HEK293 (cell line): ENCODE results near the gene AGAP3.

Source experiments
- CTCF ChIA-PET: fragments of 350-600 bp; formaldehyde crosslinking; extraction: SDS; loops from one replicate; lab custom pipeline; 2021; ENCODE audit warnings: antibody characterized with exemption; lab: Yijun Ruan, JAX
- POLR2A ChIA-PET: fragments of 300-600 bp; formaldehyde crosslinking; extraction: SDS; loops from one replicate; lab custom pipeline; 2020; ENCODE audit warnings: antibody characterized with exemption, inconsistent platforms; lab: Yijun Ruan, JAX
- H3K27ac ChIP-seq: fragments of 200-500 bp; sonication (Bioruptor generic); 2 replicates; pipeline ENCODE4 v1.5.1; 2014; ENCODE audit warnings: low read depth, low read length, control low read depth, inconsistent platforms; ENCODE audit errors: extremely low read depth
- H3K36me3 ChIP-seq, 2 experiments: fragments of 200-500 bp in 1 of 2; sonication (Bioruptor generic) in 1 of 2; 1 replicate in 1 of 2; 2 replicates in 1 of 2; pipeline ENCODE4 v1.5.1; 2014 to 2017; ENCODE audit warnings: inconsistent platforms in 2 of 2, low read length in 2 of 2; ENCODE audit not compliant: control insufficient read depth in 2 of 2, insufficient read depth in 1 of 2
- H3K4me1 ChIP-seq: fragments of 200-500 bp; sonication (Bioruptor generic); 2 replicates; pipeline ENCODE4 v1.5.1; 2014; ENCODE audit warnings: mild to moderate bottlenecking, low read length, inconsistent platforms; ENCODE audit not compliant: control insufficient read depth, insufficient read depth
- H3K4me3 ChIP-seq: 2 replicates; pipeline ENCODE4 v1.5.1; 2011; ENCODE audit warnings: low read depth, mild to moderate bottlenecking, control low read depth, low read length, moderate library complexity
- H3K9me3 ChIP-seq: fragments of 200-500 bp; sonication (Bioruptor generic); 2 replicates; pipeline ENCODE4 v1.5.1; 2014; ENCODE audit warnings: low read depth, low read length, inconsistent platforms; ENCODE audit not compliant: control insufficient read depth, insufficient read depth
- EGR2 ChIP-seq: fragments of 450-650 bp; formaldehyde crosslinking; IDR thresholded peaks from 2 replicates; pipeline ENCODE4 v1.5.1; 2016; ENCODE audit warnings: low read depth, missing biosample characterization, missing genetic modification characterization
- HOXD13 ChIP-seq: sonication (generic); formaldehyde crosslinking; IDR thresholded peaks from 2 replicates; pipeline ENCODE4 v1.8.0; 2022; ENCODE audit warnings: missing genetic modification reagents, borderline replicate concordance
- KLF1 ChIP-seq: fragments of 450-650 bp; formaldehyde crosslinking; IDR thresholded peaks from 2 replicates; pipeline ENCODE4 v1.5.1; 2016; ENCODE audit warnings: missing biosample characterization, missing genetic modification characterization
- OSR2 ChIP-seq: fragments of 450-650 bp; formaldehyde crosslinking; IDR thresholded peaks from 2 replicates; pipeline ENCODE4 v1.5.1; 2016; ENCODE audit warnings: missing biosample characterization, missing genetic modification characterization
- SCRT1 ChIP-seq: fragments of 450-650 bp; formaldehyde crosslinking; IDR thresholded peaks from 2 replicates; pipeline ENCODE4 v1.5.1; 2016; ENCODE audit warnings: missing biosample characterization, missing genetic modification characterization, borderline replicate concordance
- SCRT2 ChIP-seq: fragments of 450-650 bp; formaldehyde crosslinking; IDR thresholded peaks from 2 replicates; pipeline ENCODE4 v1.5.1; 2016; ENCODE audit warnings: missing biosample characterization, missing genetic modification characterization
- ZFHX2 ChIP-seq: fragments of 450-650 bp; formaldehyde crosslinking; conservative IDR thresholded peaks from 2 replicates; pipeline ENCODE4 v1.5.1; 2016; ENCODE audit warnings: missing biosample characterization, missing genetic modification characterization
- ZNF138 ChIP-seq: fragments of 450-650 bp; formaldehyde crosslinking; IDR thresholded peaks from 2 replicates; pipeline ENCODE4 v1.5.1; 2016; ENCODE audit warnings: missing biosample characterization, missing genetic modification characterization, borderline replicate concordance
- ZNF155 ChIP-seq: fragments of 450-650 bp; formaldehyde crosslinking; IDR thresholded peaks from 2 replicates; pipeline ENCODE4 v1.5.1; 2016; ENCODE audit warnings: missing biosample characterization, missing genetic modification characterization
- ZNF248 ChIP-seq: fragments of 450-650 bp; formaldehyde crosslinking; IDR thresholded peaks from 2 replicates; pipeline ENCODE4 v1.5.1; 2017; ENCODE audit warnings: missing biosample characterization, missing genetic modification characterization
- ZNF366 ChIP-seq: fragments of 450-650 bp; formaldehyde crosslinking; conservative IDR thresholded peaks from 2 replicates; pipeline ENCODE4 v1.5.1; 2016; ENCODE audit warnings: missing biosample characterization, missing genetic modification characterization
- ZNF391 ChIP-seq: fragments of 450-650 bp; formaldehyde crosslinking; IDR thresholded peaks from 2 replicates; pipeline ENCODE4 v1.5.1; 2016; ENCODE audit warnings: low read depth, missing biosample characterization, missing genetic modification characterization, borderline replicate concordance
- ZNF433 ChIP-seq: fragments of 450-650 bp; formaldehyde crosslinking; IDR thresholded peaks from 2 replicates; pipeline ENCODE4 v1.5.1; 2016; ENCODE audit warnings: missing biosample characterization, missing genetic modification characterization, low read depth
- ZNF514 ChIP-seq: fragments of 450-650 bp; formaldehyde crosslinking; IDR thresholded peaks from 2 replicates; pipeline ENCODE4 v1.5.1; 2016; ENCODE audit warnings: missing biosample characterization, missing genetic modification characterization
- ZNF530 ChIP-seq: fragments of 450-650 bp; formaldehyde crosslinking; IDR thresholded peaks from 2 replicates; pipeline ENCODE4 v1.5.1; 2016; ENCODE audit warnings: low read depth, missing biosample characterization, missing genetic modification characterization
- ZNF610 ChIP-seq: fragments of 450-650 bp; formaldehyde crosslinking; IDR thresholded peaks from 2 replicates; pipeline ENCODE4 v1.5.1; 2016; ENCODE audit warnings: missing biosample characterization, missing genetic modification characterization, borderline replicate concordance
- ZNF623 ChIP-seq: fragments of 450-650 bp; formaldehyde crosslinking; IDR thresholded peaks from 2 replicates; pipeline ENCODE4 v1.5.1; 2016; ENCODE audit warnings: missing biosample characterization, missing genetic modification characterization
- ZNF843 ChIP-seq: fragments of 450-650 bp; formaldehyde crosslinking; IDR thresholded peaks from 2 replicates; pipeline ENCODE4 v1.5.1; 2016; ENCODE audit warnings: missing biosample characterization, missing genetic modification characterization
- ZSCAN30 ChIP-seq: fragments of 450-650 bp; IDR thresholded peaks from 2 replicates; pipeline ENCODE4 v1.5.1; 2018; ENCODE audit warnings: missing biosample characterization, mild to moderate bottlenecking, missing genetic modification characterization, moderate library complexity
- TF ChIP-seq, protein P1 (sequence below): fragments of 450-650 bp; formaldehyde crosslinking; IDR thresholded peaks from 2 replicates; pipeline ENCODE4 v1.5.1; 2017; ENCODE audit warnings: missing biosample characterization, missing genetic modification characterization
- TF ChIP-seq, protein P2 (sequence below): fragments of 450-650 bp; formaldehyde crosslinking; IDR thresholded peaks from 2 replicates; pipeline ENCODE4 v1.5.1; 2016; ENCODE audit warnings: missing biosample characterization, missing genetic modification characterization
- TF ChIP-seq, protein P3 (sequence below): fragments of 450-650 bp; formaldehyde crosslinking; IDR thresholded peaks from 2 replicates; pipeline ENCODE4 v1.5.1; 2016; ENCODE audit warnings: missing biosample characterization, missing genetic modification characterization
- TF ChIP-seq, protein P4 (sequence below): fragments of 450-650 bp; formaldehyde crosslinking; IDR thresholded peaks from 2 replicates; pipeline ENCODE4 v1.5.1; 2016; ENCODE audit warnings: missing biosample characterization, missing genetic modification characterization, low read depth
- TF ChIP-seq, protein P5 (sequence below): fragments of 450-650 bp; formaldehyde crosslinking; IDR thresholded peaks from 2 replicates; pipeline ENCODE4 v1.5.1; 2016; ENCODE audit warnings: missing biosample characterization, missing genetic modification characterization
- TF ChIP-seq, protein P6 (sequence below): fragments of 450-650 bp; formaldehyde crosslinking; IDR thresholded peaks from 2 replicates; pipeline ENCODE4 v1.5.1; 2017; ENCODE audit warnings: missing biosample characterization, missing genetic modification characterization

AGAP3 gene

DNA sequence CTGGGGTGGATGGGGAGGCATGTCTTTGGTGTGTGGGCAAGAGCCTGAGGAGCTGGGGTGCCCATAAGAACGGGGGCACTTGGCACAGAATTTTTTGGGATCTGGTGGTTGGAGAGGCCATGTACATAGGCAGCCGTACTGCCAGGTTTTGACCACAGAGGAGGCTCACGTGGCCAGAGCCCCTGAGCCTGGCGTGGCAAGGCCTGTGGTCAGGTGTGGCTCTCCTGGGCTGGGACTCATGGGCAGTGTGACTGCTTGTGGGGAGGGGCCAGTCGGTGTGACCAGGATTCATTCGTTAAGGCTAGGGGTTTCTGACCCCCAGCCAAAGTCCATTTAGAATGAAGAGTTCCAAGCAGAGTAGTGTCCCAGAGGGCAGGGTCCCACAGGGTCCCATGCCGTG lies 38.2 kb downstream of the AGAP3 start (continued):
- TF ChIP-seq ZNF138 (tag by site-specific recombination) (no peak), ZNF514 (no peak), ZNF610 (tag by site-specific recombination) (no peak), ZNF530 (tag by site-specific recombination) (no peak), ZNF155 (tag by site-specific recombination) (no peak), ZNF433 (no peak)
- TF ChIP-seq, protein P1, sequence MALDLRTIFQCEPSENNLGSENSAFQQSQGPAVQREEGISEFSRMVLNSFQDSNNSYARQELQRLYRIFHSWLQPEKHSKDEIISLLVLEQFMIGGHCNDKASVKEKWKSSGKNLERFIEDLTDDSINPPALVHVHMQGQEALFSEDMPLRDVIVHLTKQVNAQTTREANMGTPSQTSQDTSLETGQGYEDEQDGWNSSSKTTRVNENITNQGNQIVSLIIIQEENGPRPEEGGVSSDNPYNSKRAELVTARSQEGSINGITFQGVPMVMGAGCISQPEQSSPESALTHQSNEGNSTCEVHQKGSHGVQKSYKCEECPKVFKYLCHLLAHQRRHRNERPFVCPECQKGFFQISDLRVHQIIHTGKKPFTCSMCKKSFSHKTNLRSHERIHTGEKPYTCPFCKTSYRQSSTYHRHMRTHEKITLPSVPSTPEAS (tag by site-specific recombination), result no peak
- TF ChIP-seq, protein P2, sequence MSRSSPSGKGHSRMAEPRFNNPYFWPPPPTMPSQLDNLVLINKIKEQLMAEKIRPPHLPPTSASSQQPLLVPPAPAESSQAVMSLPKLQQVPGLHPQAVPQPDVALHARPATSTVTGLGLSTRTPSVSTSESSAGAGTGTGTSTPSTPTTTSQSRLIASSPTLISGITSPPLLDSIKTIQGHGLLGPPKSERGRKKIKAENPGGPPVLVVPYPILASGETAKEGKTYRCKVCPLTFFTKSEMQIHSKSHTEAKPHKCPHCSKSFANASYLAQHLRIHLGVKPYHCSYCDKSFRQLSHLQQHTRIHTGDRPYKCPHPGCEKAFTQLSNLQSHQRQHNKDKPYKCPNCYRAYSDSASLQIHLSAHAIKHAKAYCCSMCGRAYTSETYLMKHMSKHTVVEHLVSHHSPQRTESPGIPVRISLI, result no peak
- TF ChIP-seq, all 188 proteins: peak for 0

DNA sequence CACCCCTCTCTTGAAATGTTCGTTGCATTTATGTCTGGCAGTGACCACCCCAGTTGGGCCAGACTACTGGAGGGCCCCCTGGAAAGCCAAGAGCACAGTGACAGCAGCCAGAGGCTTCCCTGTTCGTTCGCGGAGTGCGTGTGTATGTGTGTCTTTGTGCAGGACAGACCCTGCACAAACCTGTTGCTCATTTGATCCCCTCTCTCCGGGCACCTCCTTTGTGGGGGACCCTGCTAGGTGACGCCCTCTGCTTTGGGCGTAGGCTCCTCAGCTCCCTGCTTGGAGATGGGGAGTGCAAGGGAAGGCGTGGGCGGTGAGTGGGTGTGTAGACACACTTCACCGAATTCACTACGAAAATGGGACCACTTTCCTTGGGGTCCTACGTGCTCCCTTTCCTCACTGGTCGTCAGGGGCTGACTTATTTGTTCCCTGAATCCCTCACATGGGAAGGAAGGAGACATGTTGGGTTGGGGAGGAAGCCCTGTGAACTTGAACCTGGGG lies 38.7 kb downstream of the AGAP3 start:
- Histone ChIP-seq H3K27ac (no peak overlapping the region), H3K4me3 (no peak overlapping the region), H3K36me3 (peaks cover 0 to 91% of the 10 kb centered on the region in 2 experiments; a peak in 1 of 3 replicates), H3K4me1 (no peaks in the 10 kb centered on the region), H3K9me3 (no peaks in the 10 kb centered on the region)
- TF ChIP-seq EGR2 (tag by site-specific recombination) (peak; percentile 35; the same call in 1 of the 2 replicates), ZNF623 (tag by site-specific recombination) (no peak), ZFHX2 (tag by site-specific recombination) (peak; percentile 50; the same call in 1 of the 2 replicates), ZNF391 (tag by site-specific recombination) (no peak), SCRT2 (tag by site-specific recombination) (peak; percentile 82), SCRT1 (peak; percentile 68)
- CTCF ChIA-PET, result interaction anchor here (0.7 to 2.6 kb wide), 18 partner anchors 8 to 1954 kb away, joined by 3 to 20 read pairs (median 6); partner anchors contain the start of gene H2BK1
- POLR2A ChIA-PET, result interaction anchor here (1.4 kb wide), 1 partner anchor 97 kb away, joined by 3 read pairs; the partner anchor contains the start of gene ABCB8

DNA sequence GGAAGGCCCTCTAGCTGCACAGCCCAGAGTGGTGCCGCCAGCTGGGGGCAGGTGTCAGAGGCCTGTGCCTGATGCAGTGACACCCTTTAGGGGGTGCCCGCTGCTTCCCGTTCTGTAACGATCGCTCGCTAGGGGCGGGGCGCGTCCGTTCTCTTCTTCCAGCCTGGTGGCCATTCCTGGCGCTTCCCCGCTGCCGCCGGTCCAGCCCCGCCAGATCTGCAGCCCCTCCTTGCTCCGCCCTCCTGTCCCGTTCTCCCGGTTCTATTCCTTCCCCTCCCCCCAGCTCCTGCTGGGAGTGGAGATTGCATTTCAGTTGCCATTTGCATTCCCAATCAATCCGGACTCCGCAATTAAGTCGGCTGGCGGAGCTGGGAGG lies 39.2 kb downstream of the AGAP3 start:
- Histone ChIP-seq H3K36me3 (peaks cover 0 to 91% of the 10 kb centered on the region in 2 experiments; a peak in 1 of 3 replicates), H3K4me1 (no peaks in the 10 kb centered on the region), H3K27ac (no peak overlapping the region), H3K4me3 (no peak overlapping the region), H3K9me3 (no peaks in the 10 kb centered on the region)
- ChIA-PET CTCF (no interaction called here), POLR2A (no interaction called here)
- TF ChIP-seq, protein P3, sequence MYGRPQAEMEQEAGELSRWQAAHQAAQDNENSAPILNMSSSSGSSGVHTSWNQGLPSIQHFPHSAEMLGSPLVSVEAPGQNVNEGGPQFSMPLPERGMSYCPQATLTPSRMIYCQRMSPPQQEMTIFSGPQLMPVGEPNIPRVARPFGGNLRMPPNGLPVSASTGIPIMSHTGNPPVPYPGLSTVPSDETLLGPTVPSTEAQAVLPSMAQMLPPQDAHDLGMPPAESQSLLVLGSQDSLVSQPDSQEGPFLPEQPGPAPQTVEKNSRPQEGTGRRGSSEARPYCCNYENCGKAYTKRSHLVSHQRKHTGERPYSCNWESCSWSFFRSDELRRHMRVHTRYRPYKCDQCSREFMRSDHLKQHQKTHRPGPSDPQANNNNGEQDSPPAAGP, result peak; percentile 35; the same call in 1 of the 2 replicates
- TF ChIP-seq, protein P4, sequence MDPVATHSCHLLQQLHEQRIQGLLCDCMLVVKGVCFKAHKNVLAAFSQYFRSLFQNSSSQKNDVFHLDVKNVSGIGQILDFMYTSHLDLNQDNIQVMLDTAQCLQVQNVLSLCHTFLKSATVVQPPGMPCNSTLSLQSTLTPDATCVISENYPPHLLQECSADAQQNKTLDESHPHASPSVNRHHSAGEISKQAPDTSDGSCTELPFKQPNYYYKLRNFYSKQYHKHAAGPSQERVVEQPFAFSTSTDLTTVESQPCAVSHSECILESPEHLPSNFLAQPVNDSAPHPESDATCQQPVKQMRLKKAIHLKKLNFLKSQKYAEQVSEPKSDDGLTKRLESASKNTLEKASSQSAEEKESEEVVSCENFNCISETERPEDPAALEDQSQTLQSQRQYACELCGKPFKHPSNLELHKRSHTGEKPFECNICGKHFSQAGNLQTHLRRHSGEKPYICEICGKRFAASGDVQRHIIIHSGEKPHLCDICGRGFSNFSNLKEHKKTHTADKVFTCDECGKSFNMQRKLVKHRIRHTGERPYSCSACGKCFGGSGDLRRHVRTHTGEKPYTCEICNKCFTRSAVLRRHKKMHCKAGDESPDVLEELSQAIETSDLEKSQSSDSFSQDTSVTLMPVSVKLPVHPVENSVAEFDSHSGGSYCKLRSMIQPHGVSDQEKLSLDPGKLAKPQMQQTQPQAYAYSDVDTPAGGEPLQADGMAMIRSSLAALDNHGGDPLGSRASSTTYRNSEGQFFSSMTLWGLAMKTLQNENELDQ, result no peak
- no peak for TF ChIP-seq ZNF366 (tag by site-specific recombination)
- TF ChIP-seq ZNF248 (tag by site-specific recombination), result no peak
- no peak for TF ChIP-seq OSR2 (tag by site-specific recombination)
- TF ChIP-seq, protein P5, sequence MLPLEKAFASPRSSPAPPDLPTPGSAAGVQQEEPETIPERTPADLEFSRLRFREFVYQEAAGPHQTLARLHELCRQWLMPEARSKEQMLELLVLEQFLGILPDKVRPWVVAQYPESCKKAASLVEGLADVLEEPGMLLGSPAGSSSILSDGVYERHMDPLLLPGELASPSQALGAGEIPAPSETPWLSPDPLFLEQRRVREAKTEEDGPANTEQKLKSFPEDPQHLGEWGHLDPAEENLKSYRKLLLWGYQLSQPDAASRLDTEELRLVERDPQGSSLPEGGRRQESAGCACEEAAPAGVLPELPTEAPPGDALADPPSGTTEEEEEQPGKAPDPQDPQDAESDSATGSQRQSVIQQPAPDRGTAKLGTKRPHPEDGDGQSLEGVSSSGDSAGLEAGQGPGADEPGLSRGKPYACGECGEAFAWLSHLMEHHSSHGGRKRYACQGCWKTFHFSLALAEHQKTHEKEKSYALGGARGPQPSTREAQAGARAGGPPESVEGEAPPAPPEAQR (tag by site-specific recombination), result no peak
- TF ChIP-seq ZNF843 (tag by site-specific recombination), result no peak
- TF ChIP-seq HOXD13 (CRISPR knock-in tag), result no peak
- peak; percentile 76 for TF ChIP-seq KLF1 (tag by site-specific recombination)
- no peak for TF ChIP-seq ZSCAN30 (tag by site-specific recombination)
- TF ChIP-seq, protein P6, sequence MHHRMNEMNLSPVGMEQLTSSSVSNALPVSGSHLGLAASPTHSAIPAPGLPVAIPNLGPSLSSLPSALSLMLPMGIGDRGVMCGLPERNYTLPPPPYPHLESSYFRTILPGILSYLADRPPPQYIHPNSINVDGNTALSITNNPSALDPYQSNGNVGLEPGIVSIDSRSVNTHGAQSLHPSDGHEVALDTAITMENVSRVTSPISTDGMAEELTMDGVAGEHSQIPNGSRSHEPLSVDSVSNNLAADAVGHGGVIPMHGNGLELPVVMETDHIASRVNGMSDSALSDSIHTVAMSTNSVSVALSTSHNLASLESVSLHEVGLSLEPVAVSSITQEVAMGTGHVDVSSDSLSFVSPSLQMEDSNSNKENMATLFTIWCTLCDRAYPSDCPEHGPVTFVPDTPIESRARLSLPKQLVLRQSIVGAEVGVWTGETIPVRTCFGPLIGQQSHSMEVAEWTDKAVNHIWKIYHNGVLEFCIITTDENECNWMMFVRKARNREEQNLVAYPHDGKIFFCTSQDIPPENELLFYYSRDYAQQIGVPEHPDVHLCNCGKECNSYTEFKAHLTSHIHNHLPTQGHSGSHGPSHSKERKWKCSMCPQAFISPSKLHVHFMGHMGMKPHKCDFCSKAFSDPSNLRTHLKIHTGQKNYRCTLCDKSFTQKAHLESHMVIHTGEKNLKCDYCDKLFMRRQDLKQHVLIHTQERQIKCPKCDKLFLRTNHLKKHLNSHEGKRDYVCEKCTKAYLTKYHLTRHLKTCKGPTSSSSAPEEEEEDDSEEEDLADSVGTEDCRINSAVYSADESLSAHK (tag by site-specific recombination), result no peak
